Measurements from ENCODE around the gene GALNT18. TPM values are rescaled to one million over a fixed set of nuclear protein-coding genes. Genes with fewer than 3 reads are reported as not detected.

The GALNT18 gene
- total RNA-seq, 1 donor, result 4.7 TPM

DNA sequence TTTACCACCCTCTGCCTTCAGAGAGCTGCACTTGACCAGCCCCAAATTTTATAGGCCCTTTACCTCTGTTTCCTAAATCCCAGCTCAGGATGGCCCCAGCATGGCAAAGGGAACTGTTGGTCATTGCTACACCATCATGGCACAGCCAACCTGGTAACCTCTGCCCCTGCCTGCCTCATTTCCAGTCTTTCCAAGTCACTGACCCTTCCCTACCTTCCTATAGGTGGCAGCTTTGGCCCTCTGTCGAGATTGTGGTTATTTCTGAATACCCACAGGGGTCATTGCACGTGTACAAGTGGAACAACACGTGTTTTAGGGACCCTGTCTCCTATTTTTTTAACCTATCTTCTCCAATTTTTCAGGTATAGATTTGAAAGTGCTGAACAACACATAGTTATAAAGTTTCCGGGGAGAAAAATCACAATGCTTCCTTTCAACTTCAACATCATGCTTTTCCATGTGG lies 2.8 kb downstream of the GALNT18 start:
- Histone ChIP-seq H3K9me3 (ENCODE audit: low read depth, low read length) (no peaks in the 10 kb centered on the region), H3K79me2 (ENCODE audit: insufficient read depth, low read length) (no peaks in the 10 kb centered on the region), H3K4me1 (ENCODE audit: insufficient read depth, low read length) (peaks cover 16% of the 10 kb centered on the region)

GRCh38 chr11:11615086-11615485 lies 6.7 kb downstream of the GALNT18 start:
- Histone ChIP-seq H3K9me3 (ENCODE audit: low read depth, low read length) (no peaks in the 10 kb centered on the region), H4K20me1 (ENCODE audit: insufficient read depth, low read length) (no peaks in the 10 kb centered on the region), H3K27me3 (ENCODE audit: insufficient read depth, low read length) (peaks cover 36% of the 10 kb centered on the region), H3K27ac (ENCODE audit: low read depth, low read length) (no peak overlapping the region), H3K4me1 (ENCODE audit: insufficient read depth, low read length) (no peaks in the 10 kb centered on the region), H2AFZ (ENCODE audit: low read length) (no peak overlapping the region), H3K36me3 (ENCODE audit: insufficient read depth, low read length) (no peaks in the 10 kb centered on the region), H3K4me3 (ENCODE audit: insufficient read depth, low read length) (no peak overlapping the region), H3K4me2 (ENCODE audit: insufficient read depth, low read length) (no peak overlapping the region), H3K79me2 (ENCODE audit: insufficient read depth, low read length) (no peaks in the 10 kb centered on the region)
- TF ChIP-seq CTCF (IDR thresholded peaks at IDR 0.05; ENCODE audit: extremely low read depth, low read depth, low read length), result no peak
- no peak for DNase-seq (ENCODE audit: insufficient read length, low spot score, missing footprints)

More for the DNA sequence above, 2.8 kb downstream of the GALNT18 start:
- H2AFZ ChIP-seq (ENCODE audit: low read length), result no peak overlapping the region
- TF ChIP-seq CTCF (IDR thresholded peaks at IDR 0.05; ENCODE audit: extremely low read depth, low read depth, low read length), result no peak
- no peaks in the 10 kb centered on the region for H4K20me1 ChIP-seq (ENCODE audit: insufficient read depth, low read length)
- H3K36me3 ChIP-seq (ENCODE audit: insufficient read depth, low read length), result no peaks in the 10 kb centered on the region
- H3K4me3 ChIP-seq (ENCODE audit: insufficient read depth, low read length), result no peak overlapping the region
- no peak overlapping the region for H3K4me2 ChIP-seq (ENCODE audit: insufficient read depth, low read length)
- peaks cover 43% of the 10 kb centered on the region for H3K27me3 ChIP-seq (ENCODE audit: insufficient read depth, low read length)
- DNase-seq (ENCODE audit: insufficient read length, low spot score, missing footprints), result no peak
- no peak overlapping the region for H3K27ac ChIP-seq (ENCODE audit: low read depth, low read length)

DNA sequence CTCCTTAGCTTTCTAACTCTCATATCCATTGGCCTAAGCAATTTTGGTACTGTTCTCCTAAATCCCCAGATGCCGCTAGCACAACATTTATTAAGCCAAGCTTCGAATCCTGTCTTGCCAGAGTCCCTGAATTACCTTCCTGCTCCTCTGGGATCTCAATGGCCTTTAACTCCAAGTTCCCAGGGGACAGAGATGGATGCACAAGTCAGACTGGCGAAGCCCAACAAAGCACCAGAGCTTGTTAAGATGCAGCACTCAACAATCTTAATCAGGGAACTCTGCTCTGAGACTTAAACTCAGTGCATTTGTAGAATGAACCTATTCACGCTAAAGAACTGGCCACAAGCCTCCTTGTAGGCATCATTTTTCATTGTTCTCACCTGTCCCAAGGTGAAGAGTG lies 9.4 kb downstream of the GALNT18 start:
- Histone ChIP-seq H4K20me1 (ENCODE audit: insufficient read depth, low read length) (no peaks in the 10 kb centered on the region), H2AFZ (ENCODE audit: low read length) (no peak overlapping the region), H3K4me2 (ENCODE audit: insufficient read depth, low read length) (no peak overlapping the region), H3K79me2 (ENCODE audit: insufficient read depth, low read length) (no peaks in the 10 kb centered on the region), H3K9me3 (ENCODE audit: low read depth, low read length) (no peaks in the 10 kb centered on the region), H3K27me3 (ENCODE audit: insufficient read depth, low read length) (peaks cover 20% of the 10 kb centered on the region), H3K4me3 (ENCODE audit: insufficient read depth, low read length) (no peak overlapping the region), H3K27ac (ENCODE audit: low read depth, low read length) (no peak overlapping the region), H3K36me3 (ENCODE audit: insufficient read depth, low read length) (no peaks in the 10 kb centered on the region), H3K4me1 (ENCODE audit: insufficient read depth, low read length) (peaks cover 6% of the 10 kb centered on the region)
- no peak for DNase-seq (ENCODE audit: insufficient read length, low spot score, missing footprints)
- no peak for TF ChIP-seq CTCF (IDR thresholded peaks at IDR 0.05; ENCODE audit: extremely low read depth, low read depth, low read length)

GRCh38 chr11:11611381-11611780 lies 10.4 kb downstream of the GALNT18 start:
- Histone ChIP-seq H4K20me1 (ENCODE audit: insufficient read depth, low read length) (no peaks in the 10 kb centered on the region), H3K4me3 (ENCODE audit: insufficient read depth, low read length) (no peak overlapping the region), H3K79me2 (ENCODE audit: insufficient read depth, low read length) (no peaks in the 10 kb centered on the region), H3K27me3 (ENCODE audit: insufficient read depth, low read length) (peaks cover 19% of the 10 kb centered on the region), H3K4me2 (ENCODE audit: insufficient read depth, low read length) (no peak overlapping the region), H2AFZ (ENCODE audit: low read length) (no peak overlapping the region), H3K27ac (ENCODE audit: low read depth, low read length) (no peak overlapping the region), H3K36me3 (ENCODE audit: insufficient read depth, low read length) (no peaks in the 10 kb centered on the region), H3K9me3 (ENCODE audit: low read depth, low read length) (no peaks in the 10 kb centered on the region), H3K4me1 (ENCODE audit: insufficient read depth, low read length) (peaks cover 6% of the 10 kb centered on the region)
- TF ChIP-seq CTCF (IDR thresholded peaks at IDR 0.05; ENCODE audit: extremely low read depth, low read depth, low read length), result no peak
- no peak for DNase-seq (ENCODE audit: insufficient read length, low spot score, missing footprints)

Data from osteoblast (primary cell).